ENCODE data around the gene LACTBL1. TPM values are rescaled to one million over a fixed set of nuclear protein-coding genes. Genes with fewer than 3 reads are reported as not detected.

The LACTBL1 gene
- total RNA-seq, 1 experiment from 2014 or later, result not detected

DNA sequence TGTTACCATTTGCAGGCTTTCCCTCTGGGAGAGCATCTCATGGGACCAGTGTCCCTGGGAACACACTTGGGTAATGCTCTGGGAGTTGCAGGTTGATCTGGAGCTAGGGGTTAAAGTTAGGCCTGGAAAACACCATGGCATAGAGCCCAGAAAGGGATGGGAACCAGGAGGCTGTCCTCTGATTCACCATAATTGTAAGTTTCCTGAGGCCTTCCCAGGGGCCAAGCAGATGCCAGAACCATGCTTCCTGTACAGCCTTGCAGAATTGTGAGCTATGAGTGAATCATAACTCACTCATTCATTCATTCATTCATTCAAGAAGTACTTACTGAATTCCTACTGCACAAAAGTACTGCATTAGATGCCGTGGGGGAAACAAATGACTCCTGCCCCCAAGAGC lies 50.0 kb downstream of the LACTBL1 start:
- Histone ChIP-seq H3K4ac (ENCODE audit: low read depth, low read length) (no peak overlapping the region), H2BK12ac (ENCODE audit: insufficient read length, low read depth, low read length) (no peak overlapping the region), H3K79me2 (ENCODE audit: insufficient read depth, low read length) (no peaks in the 10 kb centered on the region), H4K8ac (replicated peaks; ENCODE audit: insufficient read length, low read depth, low read length) (no peak overlapping the region), H3K56ac (ENCODE audit: insufficient read length, low read depth, low read length) (no peak overlapping the region), H2BK5ac (ENCODE audit: insufficient read length, low read length) (no peak overlapping the region), H3K9me3 (ENCODE audit: control insufficient read depth, low read depth, low read length) (no peaks in the 10 kb centered on the region), H3K23me2 (ENCODE audit: insufficient read length, low read depth, low read length, poor library complexity, severe bottlenecking) (no peaks in the 10 kb centered on the region), H3K18ac (ENCODE audit: insufficient read length, low read depth, low read length) (no peak overlapping the region), H3K4me2 (ENCODE audit: insufficient read depth, insufficient read length, low read length) (no peak overlapping the region), H4K91ac (ENCODE audit: insufficient read length, low read depth, low read length) (no peak overlapping the region), H3K4me1 (ENCODE audit: insufficient read depth, low read length) (no peaks in the 10 kb centered on the region), H3K9ac (ENCODE audit: extremely low read depth, insufficient read length, low read length) (no peak overlapping the region), H3K27me3 (ENCODE audit: insufficient read depth, low read length) (no peaks in the 10 kb centered on the region), H3K79me1 (ENCODE audit: insufficient read depth, low read depth, low read length, poor library complexity, severe bottlenecking) (no peaks in the 10 kb centered on the region), H2AFZ (ENCODE audit: low read length) (no peak overlapping the region), H3K14ac (ENCODE audit: insufficient read depth, low read length) (no peak overlapping the region), H4K5ac (ENCODE audit: insufficient read length, low read depth, low read length) (no peak overlapping the region), H3K23ac (ENCODE audit: insufficient read length, low read depth, low read length) (no peak overlapping the region), H2BK15ac (ENCODE audit: low read depth, low read length) (no peak overlapping the region), H2AK5ac (ENCODE audit: insufficient read length, low read length) (no peak overlapping the region), H4K20me1 (ENCODE audit: control insufficient read depth, insufficient read depth, insufficient read length) (no peaks in the 10 kb centered on the region), H2BK20ac (ENCODE audit: low read depth, low read length, poor library complexity, severe bottlenecking) (no peak overlapping the region), H3T11ph (ENCODE audit: low read length) (no peak overlapping the region), H2BK120ac (ENCODE audit: low read depth, low read length, poor library complexity, severe bottlenecking) (no peak overlapping the region), H3K27ac (ENCODE audit: insufficient read length, low read depth, low read length) (no peak overlapping the region)
- DNase-seq, result no peak
- TF ChIP-seq, protein P1, sequence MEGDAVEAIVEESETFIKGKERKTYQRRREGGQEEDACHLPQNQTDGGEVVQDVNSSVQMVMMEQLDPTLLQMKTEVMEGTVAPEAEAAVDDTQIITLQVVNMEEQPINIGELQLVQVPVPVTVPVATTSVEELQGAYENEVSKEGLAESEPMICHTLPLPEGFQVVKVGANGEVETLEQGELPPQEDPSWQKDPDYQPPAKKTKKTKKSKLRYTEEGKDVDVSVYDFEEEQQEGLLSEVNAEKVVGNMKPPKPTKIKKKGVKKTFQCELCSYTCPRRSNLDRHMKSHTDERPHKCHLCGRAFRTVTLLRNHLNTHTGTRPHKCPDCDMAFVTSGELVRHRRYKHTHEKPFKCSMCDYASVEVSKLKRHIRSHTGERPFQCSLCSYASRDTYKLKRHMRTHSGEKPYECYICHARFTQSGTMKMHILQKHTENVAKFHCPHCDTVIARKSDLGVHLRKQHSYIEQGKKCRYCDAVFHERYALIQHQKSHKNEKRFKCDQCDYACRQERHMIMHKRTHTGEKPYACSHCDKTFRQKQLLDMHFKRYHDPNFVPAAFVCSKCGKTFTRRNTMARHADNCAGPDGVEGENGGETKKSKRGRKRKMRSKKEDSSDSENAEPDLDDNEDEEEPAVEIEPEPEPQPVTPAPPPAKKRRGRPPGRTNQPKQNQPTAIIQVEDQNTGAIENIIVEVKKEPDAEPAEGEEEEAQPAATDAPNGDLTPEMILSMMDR (conservative IDR thresholded peaks at IDR 0.05), result no peak
- H3K4me3 Mint-ChIP-seq, result no peak overlapping the region
- H3K27ac Mint-ChIP-seq, result no peak overlapping the region
- no CpG with 5 or more reads among the region's 1 CpG for WGBS (ENCODE audit: extremely low coverage, insufficient read length, low lambda C conversion rate)
- H3K27me3 Mint-ChIP-seq (ENCODE audit: low read depth), result no peaks in the 10 kb centered on the region; the same call in none of the 2 replicates
- H3K4me1 Mint-ChIP-seq, result peaks cover 2 to 4% of the 10 kb centered on the region in 2 experiments; a peak in 1 of 4 replicates
- H3K36me3 Mint-ChIP-seq (ENCODE audit: insufficient read depth in 1 of 3, low read depth in 3 of 3), result no peaks in the 10 kb centered on the region
- H3K9me3 Mint-ChIP-seq, result no peaks in the 10 kb centered on the region
